Measurements from ENCODE around the gene SPATA6L. TPM values are rescaled to one million over a fixed set of nuclear protein-coding genes. Genes with fewer than 3 reads are reported as not detected.
"Not testable (repeated sequence)": the region's sequence is repeated elsewhere in the genome, so short reads cannot be mapped to it uniquely, and the experiment has no call there.

Gene SPATA6L
- total and polyA plus RNA-seq, 8 donors: 3.2 to 10.1 (median 8.4) TPM

DNA sequence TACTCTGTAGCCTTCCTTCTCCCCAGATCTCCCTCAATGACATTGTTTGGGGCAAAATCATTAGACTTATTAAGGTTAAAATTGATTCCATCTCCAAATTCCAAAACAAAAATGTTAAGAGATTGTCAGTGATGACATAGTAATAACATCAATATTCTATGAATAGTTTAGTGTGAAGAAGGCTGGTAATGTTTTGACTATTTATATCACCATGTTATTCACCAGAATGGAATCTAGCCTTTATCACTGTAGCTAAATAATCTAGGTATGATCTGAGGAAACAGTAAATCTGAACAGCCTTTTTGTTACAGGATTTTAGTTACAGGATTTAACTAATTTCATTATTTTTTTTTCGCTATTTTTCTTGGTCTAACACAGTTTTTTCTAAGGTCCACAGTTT, 5.1 kb downstream of the SPATA6L start:
- no peak for DNase-seq
- TF ChIP-seq, protein P1, sequence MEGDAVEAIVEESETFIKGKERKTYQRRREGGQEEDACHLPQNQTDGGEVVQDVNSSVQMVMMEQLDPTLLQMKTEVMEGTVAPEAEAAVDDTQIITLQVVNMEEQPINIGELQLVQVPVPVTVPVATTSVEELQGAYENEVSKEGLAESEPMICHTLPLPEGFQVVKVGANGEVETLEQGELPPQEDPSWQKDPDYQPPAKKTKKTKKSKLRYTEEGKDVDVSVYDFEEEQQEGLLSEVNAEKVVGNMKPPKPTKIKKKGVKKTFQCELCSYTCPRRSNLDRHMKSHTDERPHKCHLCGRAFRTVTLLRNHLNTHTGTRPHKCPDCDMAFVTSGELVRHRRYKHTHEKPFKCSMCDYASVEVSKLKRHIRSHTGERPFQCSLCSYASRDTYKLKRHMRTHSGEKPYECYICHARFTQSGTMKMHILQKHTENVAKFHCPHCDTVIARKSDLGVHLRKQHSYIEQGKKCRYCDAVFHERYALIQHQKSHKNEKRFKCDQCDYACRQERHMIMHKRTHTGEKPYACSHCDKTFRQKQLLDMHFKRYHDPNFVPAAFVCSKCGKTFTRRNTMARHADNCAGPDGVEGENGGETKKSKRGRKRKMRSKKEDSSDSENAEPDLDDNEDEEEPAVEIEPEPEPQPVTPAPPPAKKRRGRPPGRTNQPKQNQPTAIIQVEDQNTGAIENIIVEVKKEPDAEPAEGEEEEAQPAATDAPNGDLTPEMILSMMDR (IDR thresholded peaks at IDR 0.05): no peak
- H3K27ac ChIP-seq: no peak overlapping the region
- H3K27me3 ChIP-seq: no peaks in the 10 kb centered on the region
- H3K4me1 ChIP-seq: peaks cover 13 to 58% of the 10 kb centered on the region in 2 donors
- no peaks in the 10 kb centered on the region for H3K36me3 ChIP-seq
- intact Hi-C loops (cut with DNase I): no loop called here
- no peaks in the 10 kb centered on the region for H3K9me3 ChIP-seq
- ATAC-seq: no peak
- H3K4me3 ChIP-seq: no peak overlapping the region

DNA sequence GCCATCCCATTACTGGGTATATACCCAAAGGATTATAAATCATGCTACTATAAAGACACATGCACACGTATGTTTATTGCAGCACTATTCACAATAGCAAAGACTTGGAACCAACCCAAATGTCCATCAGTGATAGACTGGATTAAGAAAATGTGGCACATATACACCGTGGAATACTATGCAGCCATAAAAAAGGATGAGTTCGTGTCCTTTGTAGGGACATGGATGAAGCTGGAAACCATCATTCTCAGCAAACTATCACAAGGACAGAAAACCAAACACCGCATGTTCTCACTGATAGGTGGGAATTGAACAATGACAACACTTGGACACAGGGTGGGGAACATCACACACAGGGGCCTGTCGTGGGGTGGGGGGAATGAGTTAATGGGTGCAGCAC, 5.6 kb downstream of the SPATA6L start:
- H3K4me3 ChIP-seq; H3K9me3 ChIP-seq; H3K36me3 ChIP-seq; H3K27ac ChIP-seq; DNase-seq; H3K27me3 ChIP-seq; intact Hi-C loops (cut with DNase I); ATAC-seq: not testable (repeated sequence)
- H3K4me1 ChIP-seq: peaks cover 13 to 53% of the 10 kb centered on the region in 2 donors

DNA sequence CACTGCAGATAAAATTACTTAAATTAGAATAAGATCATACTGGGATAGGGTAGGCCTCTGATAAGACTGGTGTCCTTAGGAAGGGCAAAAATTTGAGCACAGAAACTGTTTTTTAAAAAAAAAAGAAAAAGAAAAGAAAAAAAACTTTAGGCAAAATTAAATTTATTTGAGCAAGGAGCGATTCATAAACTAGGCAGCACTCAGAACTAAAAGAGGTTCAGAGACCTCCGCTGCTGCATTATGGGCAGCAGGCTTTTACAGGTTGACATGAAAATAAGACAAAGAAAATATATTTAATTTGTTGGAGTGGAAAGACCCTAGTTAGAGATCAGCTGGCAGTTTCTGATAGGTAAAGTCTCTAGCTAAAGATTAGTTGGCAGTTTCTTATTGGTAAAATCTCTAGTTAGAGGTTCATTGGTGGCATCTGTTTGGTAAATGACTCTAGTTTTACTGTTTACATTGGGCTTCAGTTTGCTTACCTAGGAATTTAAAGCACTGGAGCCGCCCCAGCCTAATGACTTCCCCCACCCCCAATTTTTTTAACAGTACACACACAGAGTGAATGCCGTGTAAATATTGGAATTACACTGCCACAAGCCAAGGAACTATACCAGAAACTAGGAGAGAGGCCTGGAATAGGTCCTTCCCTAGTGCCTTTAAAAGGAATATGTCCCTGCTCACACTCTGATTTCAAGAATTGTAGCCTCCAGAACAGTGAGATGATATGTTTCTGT, 8.7 kb downstream of the SPATA6L start:
- no peak for DNase-seq
- H3K4me3 ChIP-seq: no peak overlapping the region
- ATAC-seq: peak; percentile 53
- peaks cover 0 to 4% of the 10 kb centered on the region in 2 donors for H3K36me3 ChIP-seq
- intact Hi-C loops (cut with DNase I): no loop called here
- no peaks in the 10 kb centered on the region for H3K9me3 ChIP-seq
- H3K4me1 ChIP-seq: peaks cover 3 to 22% of the 10 kb centered on the region in 2 donors
- TF ChIP-seq, protein P1 (IDR thresholded peaks at IDR 0.05): no peak
- H3K27ac ChIP-seq: peak overlapping the region; percentile 21 to 27
- no peaks in the 10 kb centered on the region for H3K27me3 ChIP-seq

DNA sequence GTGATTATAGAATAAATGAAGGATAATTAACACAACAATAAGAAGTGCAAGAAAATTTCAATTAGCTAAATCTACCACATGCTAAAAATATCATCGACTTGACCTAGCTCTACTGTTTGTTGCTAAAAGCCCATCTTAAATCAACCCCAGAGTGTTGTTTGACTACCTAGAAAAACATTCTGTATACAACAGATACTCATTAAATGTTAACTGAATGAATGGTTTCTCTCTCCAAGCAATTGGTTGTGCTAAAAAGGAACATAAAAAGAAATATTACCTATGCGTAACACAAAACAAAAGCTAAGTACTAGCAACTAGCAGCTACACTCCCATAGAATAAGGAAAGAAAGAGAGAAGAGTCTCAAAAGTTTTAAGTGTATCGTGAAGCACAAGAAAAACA, 9.7 kb downstream of the SPATA6L start:
- no peak overlapping the region for H3K4me3 ChIP-seq
- DNase-seq: no peak
- intact Hi-C loops (cut with DNase I): no loop called here

DNA sequence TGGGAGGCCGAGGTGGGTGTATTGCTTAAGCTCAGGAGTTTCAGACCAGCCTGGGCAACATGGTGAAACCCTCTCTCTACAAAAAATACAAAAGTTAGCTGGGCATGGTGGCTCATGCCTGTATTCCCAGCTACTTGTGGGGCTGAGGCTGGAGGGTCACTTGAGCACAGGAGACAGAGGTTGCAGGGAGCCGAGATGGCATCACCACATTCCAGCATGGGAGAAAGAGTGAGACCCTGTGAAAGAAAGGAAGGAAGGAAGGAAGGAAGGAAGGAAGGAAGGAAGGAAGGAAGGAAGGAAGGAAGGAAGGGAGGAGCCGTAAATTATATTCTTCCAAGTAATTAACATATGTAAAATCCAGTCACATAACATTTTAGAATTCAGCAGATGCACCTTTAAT, 10.1 kb downstream of the SPATA6L start:
- intact Hi-C loops (cut with DNase I); H3K36me3 ChIP-seq; DNase-seq; H3K4me3 ChIP-seq; H3K9me3 ChIP-seq; ATAC-seq; H3K27me3 ChIP-seq; H3K27ac ChIP-seq: not testable (repeated sequence)
- H3K4me1 ChIP-seq: peaks cover 0 to 12% of the 10 kb centered on the region in 2 donors

More for the DNA sequence above, 9.7 kb downstream of the SPATA6L start:
- peaks cover under 1 to 16% of the 10 kb centered on the region in 2 donors for H3K4me1 ChIP-seq
- TF ChIP-seq, protein P1 (IDR thresholded peaks at IDR 0.05): no peak
- no peaks in the 10 kb centered on the region for H3K27me3 ChIP-seq
- H3K27ac ChIP-seq: no peak overlapping the region
- no peaks in the 10 kb centered on the region for H3K9me3 ChIP-seq
- ATAC-seq: no peak
- peaks cover 0 to 4% of the 10 kb centered on the region in 2 donors for H3K36me3 ChIP-seq

DNA sequence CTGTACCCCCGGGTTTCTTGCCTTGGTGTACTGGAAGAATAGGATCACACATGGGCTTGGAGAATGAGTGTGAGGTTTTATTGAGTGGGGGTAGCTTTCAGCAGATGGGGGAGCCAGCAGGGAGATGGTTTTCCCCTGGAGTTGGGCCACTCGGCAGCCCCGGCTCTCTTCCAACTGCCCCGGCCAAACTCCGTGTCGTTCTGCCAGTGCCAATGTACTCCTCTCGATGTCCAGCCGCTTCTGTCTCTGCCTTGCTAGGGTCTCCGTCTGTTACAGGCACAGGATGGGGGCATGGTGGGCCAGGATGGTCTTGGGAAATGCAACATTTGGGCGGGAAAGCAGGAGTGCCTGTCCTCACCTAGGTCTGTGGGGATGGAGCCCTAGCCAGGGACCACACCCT, 11.7 kb downstream of the SPATA6L start:
- Histone ChIP-seq H3K4me3 (no peak overlapping the region), H3K27me3 (no peaks in the 10 kb centered on the region), H3K4me1 (peaks cover 0 to 9% of the 10 kb centered on the region in 2 donors), H3K36me3 (peaks cover 0 to 4% of the 10 kb centered on the region in 2 donors), H3K27ac (no peak overlapping the region), H3K9me3 (no peaks in the 10 kb centered on the region)
- intact Hi-C loops (cut with DNase I): no loop called here
- no peak for ATAC-seq
- DNase-seq: peak in 1 of 4 donors; percentile 52
- TF ChIP-seq, protein P1 (IDR thresholded peaks at IDR 0.05): no peak
